Measurements from ENCODE around the gene PEDS1. TPM values are rescaled to one million over a fixed set of nuclear protein-coding genes. Genes with fewer than 3 reads are reported as not detected.

PEDS1 gene
- polyA plus RNA-seq, 1 donor from 2014 or later = 10.0 TPM

- Histone ChIP-seq H3K36me3 (ENCODE audit: insufficient read depth, low read length) (no peaks in the 10 kb centered on the region), H3K27ac (ENCODE audit: low read length) (no peak overlapping the region), H3K9me2 (ENCODE audit: insufficient read depth, low read length) (no peaks in the 10 kb centered on the region)
Observed at GRCh38 chr20:50182346-50182745, 28.8 kb upstream of the PEDS1 start.

GRCh38 chr20:50181344-50181743, 27.8 kb upstream of the PEDS1 start:
- no peaks in the 10 kb centered on the region for H3K9me3 ChIP-seq (ENCODE audit: low read length)
- H2AFZ ChIP-seq (ENCODE audit: low read depth, low read length) = no peak overlapping the region
- H3K27me3 ChIP-seq (ENCODE audit: insufficient read depth, low read depth, low read length) = no peaks in the 10 kb centered on the region
- H3K27ac ChIP-seq (ENCODE audit: low read length) = no peak overlapping the region
- H3F3A ChIP-seq (ENCODE audit: insufficient read depth, low read length, poor library complexity, severe bottlenecking) = no peaks in the 10 kb centered on the region
- H3K9ac ChIP-seq (ENCODE audit: low read length) = no peak overlapping the region
- H3K4me3 ChIP-seq (ENCODE audit: low read length) = no peak overlapping the region
- no peaks in the 10 kb centered on the region for H3K79me2 ChIP-seq (replicated peaks; ENCODE audit: insufficient read depth, low read length)
- H3K4me2 ChIP-seq (ENCODE audit: low read length) = no peak overlapping the region
- H3K9me2 ChIP-seq (ENCODE audit: insufficient read depth, low read length) = no peaks in the 10 kb centered on the region
- no peaks in the 10 kb centered on the region for H4K20me1 ChIP-seq (ENCODE audit: insufficient read depth)
- H3K36me3 ChIP-seq (ENCODE audit: insufficient read depth, low read length) = no peaks in the 10 kb centered on the region
- TF ChIP-seq POLR2AphosphoS5 (IDR thresholded peaks at IDR 0.05) = no peak
- TF ChIP-seq RAD21 (conservative IDR thresholded peaks at IDR 0.05) = no peak
- no peak for TF ChIP-seq EP300 (conservative IDR thresholded peaks at IDR 0.05; ENCODE audit: poor library complexity, severe bottlenecking)
- no peak for TF ChIP-seq REST (IDR thresholded peaks at IDR 0.05; ENCODE audit: borderline replicate concordance)
- no peak for TF ChIP-seq EZH2 (IDR thresholded peaks at IDR 0.05; ENCODE audit: borderline replicate concordance, insufficient read depth, low read length, poor library complexity, severe bottlenecking)
- TF ChIP-seq TAF1 (IDR thresholded peaks at IDR 0.05; ENCODE audit: low read depth) = no peak
- no peak for TF ChIP-seq SMC3 (conservative IDR thresholded peaks at IDR 0.05; ENCODE audit: poor library complexity)
- TF ChIP-seq MXI1 (conservative IDR thresholded peaks at IDR 0.05; ENCODE audit: poor library complexity, severe bottlenecking) = no peak

More at GRCh38 chr20:50182346-50182745, 28.8 kb upstream of the PEDS1 start:
- no peak overlapping the region for H2AFZ ChIP-seq (ENCODE audit: low read depth, low read length)
- no peaks in the 10 kb centered on the region for H3K27me3 ChIP-seq (ENCODE audit: insufficient read depth, low read depth, low read length)
- H3K4me3 ChIP-seq (ENCODE audit: low read length) = no peak overlapping the region
- TF ChIP-seq POLR2AphosphoS5 (IDR thresholded peaks at IDR 0.05) (no peak), MXI1 (conservative IDR thresholded peaks at IDR 0.05; ENCODE audit: poor library complexity, severe bottlenecking) (no peak), REST (IDR thresholded peaks at IDR 0.05; ENCODE audit: borderline replicate concordance) (no peak), SMC3 (conservative IDR thresholded peaks at IDR 0.05; ENCODE audit: poor library complexity) (no peak), EZH2 (IDR thresholded peaks at IDR 0.05; ENCODE audit: borderline replicate concordance, insufficient read depth, low read length, poor library complexity, severe bottlenecking) (no peak), EP300 (conservative IDR thresholded peaks at IDR 0.05; ENCODE audit: poor library complexity, severe bottlenecking) (no peak), TAF1 (IDR thresholded peaks at IDR 0.05; ENCODE audit: low read depth) (no peak), RAD21 (conservative IDR thresholded peaks at IDR 0.05) (no peak), CTCF (IDR thresholded peaks at IDR 0.05; ENCODE audit: poor library complexity, severe bottlenecking) (no peak)
- no peaks in the 10 kb centered on the region for H4K20me1 ChIP-seq (ENCODE audit: insufficient read depth)
- H3K9ac ChIP-seq (ENCODE audit: low read length) = no peak overlapping the region
- no peaks in the 10 kb centered on the region for H3K9me3 ChIP-seq (ENCODE audit: low read length)
- no peaks in the 10 kb centered on the region for H3F3A ChIP-seq (ENCODE audit: insufficient read depth, low read length, poor library complexity, severe bottlenecking)
- no peak overlapping the region for H3K4me2 ChIP-seq (ENCODE audit: low read length)
- no peaks in the 10 kb centered on the region for H3K79me2 ChIP-seq (replicated peaks; ENCODE audit: insufficient read depth, low read length)
